ENCODE data around the gene SMG6. TPM values are rescaled to one million over a fixed set of nuclear protein-coding genes. Genes with fewer than 3 reads are reported as not detected.

SMG6 gene
- total and polyA plus RNA-seq, 2 of the 13 experiments (the other 11 are each of a cell fraction or from before 2014, with no cell fraction given), result 4.6 to 14.6 TPM

GRCh38 chr17:2207815-2208515, 95.6 kb downstream of the SMG6 start (continued):
- TF ChIP-seq TCF12 (IDR thresholded peaks at IDR 0.05) (no peak), TCF12 (CRISPR knock-in tag; IDR thresholded peaks at IDR 0.05) (no peak), NR2F6 (IDR thresholded peaks at IDR 0.05) (no peak), NR2F6 (CRISPR knock-in tag; IDR thresholded peaks at IDR 0.05) (no peak), ZFP36 (IDR thresholded peaks at IDR 0.05; ENCODE audit: borderline replicate concordance, low read depth, low read length, partially characterized antibody) (no peak), ZNF800 (CRISPR knock-in tag; IDR thresholded peaks at IDR 0.05) (no peak)

GRCh38 chr17:2204393-2204792, 99.2 kb downstream of the SMG6 start:
- Histone ChIP-seq H3K79me2 (ENCODE audit: insufficient read depth, low read length) (no peaks in the 10 kb centered on the region), H2AFZ (ENCODE audit: low read length) (no peak overlapping the region), H3K27ac (ENCODE audit: extremely low read length, insufficient read depth, low read length) (no peak overlapping the region), H4K20me1 (ENCODE audit: insufficient read depth, low read length) (no peaks in the 10 kb centered on the region), H3K36me3 (replicated peaks in 1 of 2; ENCODE audit: control insufficient read depth in 1 of 2, insufficient read depth in 2 of 2, low read length in 2 of 2) (peaks cover 1 to 27% of the 10 kb centered on the region in 2 experiments; a peak in 4 of 5 replicates), H3K4me2 (ENCODE audit: low read depth, low read length) (no peak overlapping the region), H3K9me3 (ENCODE audit: low read length) (no peaks in the 10 kb centered on the region), H3K27me3 (ENCODE audit: control insufficient read depth in 1 of 2, insufficient read depth in 2 of 2, low read length in 2 of 2) (no peaks in the 10 kb centered on the region), H3K4me3 (replicated peaks in 1 of 3; ENCODE audit: insufficient read depth in 1 of 3, low read depth in 2 of 3, low read length in 3 of 3) (no peak overlapping the region), H3K9ac (ENCODE audit: insufficient read depth, low read depth, low read length) (no peak overlapping the region), H3K4me1 (ENCODE audit: insufficient read depth, low read length) (peaks cover 11% of the 10 kb centered on the region)
- TF ChIP-seq ZNF816 (CRISPR knock-in tag; IDR thresholded peaks at IDR 0.05; ENCODE audit: borderline replicate concordance), result no peak
- TF ChIP-seq KDM1A (CRISPR knock-in tag; IDR thresholded peaks at IDR 0.05), result no peak
- no peak for TF ChIP-seq FOXK1 (CRISPR knock-in tag; IDR thresholded peaks at IDR 0.05; ENCODE audit: borderline replicate concordance, low read depth)
- TF ChIP-seq SMAD1 (CRISPR knock-in tag; IDR thresholded peaks at IDR 0.05; ENCODE audit: borderline replicate concordance, low read depth), result no peak
- no peak for TF ChIP-seq ELF1 (CRISPR knock-in tag; IDR thresholded peaks at IDR 0.05)
- TF ChIP-seq FLYWCH1 (CRISPR knock-in tag; IDR thresholded peaks at IDR 0.05), result no peak
- TF ChIP-seq PRPF4 (IDR thresholded peaks at IDR 0.05; ENCODE audit: low read depth, low read length, poor library complexity, severe bottlenecking), result no peak
- intact Hi-C loops (cut with micrococcal nuclease; ENCODE audit: unreplicated experiment) (no loop called here), in situ Hi-C loops (cut with HindIII; ENCODE audit: extremely low pct_ligation_motif_present, low pct_unique_long_range_greater_than_20kb) (no loop called here)
- CTCF ChIA-PET (ENCODE audit: low intra/inter-chr PET ratio, low total read pairs), result no interaction called here
- ATAC-seq (no peak), DNase-seq (ENCODE audit: low spot score) (no peak), FAIRE-seq (no peak)
- 93% methylated on average over 6 of the region's 7 CpGs for WGBS (ENCODE audit: low lambda C conversion rate)
- no TSS peak for BruUV-seq (replicated peaks)
- POLR2A ChIA-PET, result no interaction called here

All from HepG2 (cell line).